Common myeloid progenitor, CD34-positive (primary cell): ENCODE measurements around the gene PAQR7.

Source experiments
- CTCF ChIA-PET: fragments of 350-600 bp; sonication (Branson Sonifier 250); formaldehyde crosslinking; loops from one replicate; lab custom pipeline; 2021; ENCODE audit warnings: antibody characterized with exemption; lab: Charles Lee
- POLR2A ChIA-PET: fragments of 350-600 bp; sonication (Branson Sonifier 250); formaldehyde crosslinking; loops from one replicate; lab custom pipeline; 2021; ENCODE audit warnings: antibody characterized with exemption; lab: Charles Lee
- DNase-seq, 3 donors: peaks; one replicate each; pipeline versions ENCODE4 v3.0.0 to v3.0.0-alpha.2; 2013
- H3K27ac ChIP-seq, 2 experiments: 1 replicate in 1 of 2; 2 replicates in 1 of 2; pipeline ENCODE4 v1.7.0; 2013; ENCODE audit warnings: inconsistent platforms in 2 of 2, low read length in 2 of 2, mild to moderate bottlenecking in 2 of 2, low read depth in 1 of 2, moderate library complexity in 1 of 2; ENCODE audit not compliant: severe bottlenecking in 2 of 2, insufficient read depth in 1 of 2, poor library complexity in 1 of 2
- H3K27me3 ChIP-seq, 5 experiments: replicated peaks in 2 of 5; 1 replicate in 3 of 5; 2 replicates in 2 of 5; pipeline versions ENCODE4 v1.6.1 to v1.7.0; 2013; ENCODE audit warnings: low read length in 4 of 5, mild to moderate bottlenecking in 2 of 5, moderate library complexity in 2 of 5, inconsistent platforms in 1 of 5; ENCODE audit not compliant: insufficient read depth in 5 of 5, control insufficient read depth in 4 of 5
- H3K36me3 ChIP-seq, 4 experiments: 1 replicate in 2 of 4; 2 replicates in 2 of 4; pipeline versions ENCODE4 v1.6.1 to v1.7.0; 2013; ENCODE audit warnings: low read length in 3 of 4, control low read depth in 1 of 4, mild to moderate bottlenecking in 1 of 4; ENCODE audit not compliant: control insufficient read depth in 4 of 4, insufficient read depth in 4 of 4
- H3K4me1 ChIP-seq, 4 experiments: 1 replicate in 3 of 4; 2 replicates in 1 of 4; pipeline versions ENCODE4 v1.6.1 to v1.7.1; 2013; ENCODE audit warnings: low read length in 3 of 4, mild to moderate bottlenecking in 3 of 4, control low read depth in 1 of 4, inconsistent platforms in 1 of 4, moderate library complexity in 1 of 4; ENCODE audit not compliant: control insufficient read depth in 4 of 4, insufficient read depth in 4 of 4; ENCODE audit errors: control extremely low read depth in 1 of 4
- H3K4me3 ChIP-seq, 7 experiments: 1 replicate in 4 of 7; 2 replicates in 3 of 7; pipeline versions ENCODE4 v1.5.1 to v1.7.0; 2013; ENCODE audit warnings: mild to moderate bottlenecking in 7 of 7, low read length in 6 of 7, moderate library complexity in 6 of 7, inconsistent platforms in 2 of 7, low read depth in 2 of 7, control low read depth in 1 of 7; ENCODE audit not compliant: insufficient read depth in 4 of 7, control insufficient read depth in 1 of 7; ENCODE audit errors: extremely low read depth in 1 of 7
- H3K9me3 ChIP-seq, 5 experiments: 1 replicate in 4 of 5; 2 replicates in 1 of 5; pipeline versions ENCODE4 v1.6.1 to v1.7.1; 2013; ENCODE audit warnings: low read length in 4 of 5, mild to moderate bottlenecking in 2 of 5, inconsistent platforms in 1 of 5, low read depth in 1 of 5, moderate library complexity in 1 of 5; ENCODE audit not compliant: control insufficient read depth in 4 of 5, insufficient read depth in 2 of 5; ENCODE audit errors: control extremely low read depth in 1 of 5
- WGBS: methylation state at CpG from one replicate; pipeline ENCODE4 v1.1.5; 2013; ENCODE audit not compliant: insufficient coverage; 5-methylcytosine and 5-hydroxymethylcytosine counted together

The PAQR7 gene

DNA sequence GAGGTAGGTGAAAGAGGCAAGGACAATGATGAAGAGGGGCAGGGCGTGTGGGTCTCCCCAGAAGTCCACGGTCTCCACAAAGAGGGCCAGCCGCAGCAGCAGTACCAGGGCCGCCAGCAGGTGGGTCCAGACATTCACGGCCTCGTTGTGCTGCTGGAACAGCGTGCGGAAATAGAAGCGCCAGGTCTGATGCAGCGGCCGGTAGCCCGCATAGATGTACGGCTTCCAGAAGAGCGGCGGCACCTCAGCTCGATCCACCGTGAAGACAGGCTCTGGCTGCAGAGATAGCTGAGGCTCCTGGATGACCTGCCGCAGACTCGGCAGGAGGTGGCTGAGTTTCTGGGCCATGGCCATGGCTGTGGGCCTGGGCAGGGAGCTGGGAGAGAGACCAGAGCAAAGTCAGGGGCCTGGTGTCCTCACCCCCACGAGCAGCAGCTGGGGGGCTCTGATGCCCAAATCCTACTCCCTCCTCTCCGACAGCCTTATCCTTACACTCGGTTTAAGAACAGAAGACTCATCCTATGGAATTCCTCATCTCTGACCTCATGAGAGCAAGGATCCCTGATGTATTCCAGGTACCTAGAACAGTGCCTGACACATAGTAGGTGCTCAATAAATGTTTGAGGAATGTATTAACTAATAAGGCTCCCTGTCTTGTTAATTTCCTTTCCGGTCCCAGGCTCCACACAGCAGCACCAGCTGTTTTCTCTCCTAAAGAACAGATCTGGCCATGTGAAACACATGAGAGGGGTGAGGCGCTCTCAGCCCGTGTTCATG, 11.8 kb downstream of the PAQR7 start:
- POLR2A ChIA-PET: no interaction called here
- Histone ChIP-seq H3K4me1 (peaks cover 9 to 45% (median 42%) of the 10 kb centered on the region in 4 experiments), H3K27ac (no peak overlapping the region), H3K27me3 (no peaks in the 10 kb centered on the region), H3K9me3 (no peaks in the 10 kb centered on the region), H3K4me3 (no peak overlapping the region), H3K36me3 (peaks cover 0 to 29% (median 17%) of the 10 kb centered on the region in 4 experiments)
- CTCF ChIA-PET: interaction anchor here (0.7 to 1.3 kb wide), 3 partner anchors 12 to 33 kb away, joined by 3 to 4 read pairs (median 3); partner anchors contain the start of gene PAQR7
- 97% methylated on average over 21 of the region's 25 CpGs for WGBS
- peak in 2 of 3 donors; percentile 25 to 43 for DNase-seq

DNA sequence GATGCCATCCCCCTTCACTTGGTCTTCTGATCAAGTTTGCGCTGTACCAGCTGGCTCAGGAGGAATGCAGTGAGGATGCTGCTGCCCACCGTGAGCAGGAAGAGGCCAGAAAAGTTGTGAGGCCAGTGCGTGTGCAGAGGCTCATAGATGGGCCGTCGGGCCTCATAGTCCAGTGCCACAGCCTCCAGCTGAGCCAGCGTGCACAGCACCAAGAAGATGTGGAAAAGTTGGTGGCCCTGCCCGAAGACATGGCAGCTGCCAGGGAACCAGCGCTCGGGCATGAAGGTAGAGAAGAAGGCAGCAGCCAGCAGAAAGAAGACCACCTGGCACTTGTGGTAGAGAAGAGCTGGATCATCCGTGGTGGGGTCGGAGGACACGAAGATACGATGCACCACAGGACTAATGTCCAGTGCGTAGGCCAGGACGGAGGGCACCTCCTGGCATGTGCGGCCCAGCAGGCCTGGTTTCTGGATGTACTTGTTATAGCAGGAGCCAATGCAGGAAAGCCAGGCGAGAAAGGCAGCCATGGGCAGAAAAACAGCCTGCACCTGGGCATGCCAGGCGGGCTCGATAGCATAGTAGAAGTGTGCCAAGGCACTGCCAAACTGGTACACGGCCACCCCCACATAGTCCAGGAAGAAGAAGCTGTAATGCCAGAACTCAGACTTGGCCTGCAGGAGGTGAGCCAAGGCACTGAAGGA, 12.6 kb downstream of the PAQR7 start:
- WGBS: 97% methylated on average over 17 of the region's 20 CpGs
- CTCF ChIA-PET: interaction anchor here (0.7 to 1.8 kb wide), 3 partner anchors 20 to 49 kb away, joined by 3 to 4 read pairs (median 4); no protein-coding TSS in a partner anchor
- Histone ChIP-seq H3K4me1 (peaks cover 13 to 49% (median 45%) of the 10 kb centered on the region in 4 experiments), H3K27ac (peak overlapping the region in 1 of 2 experiments; percentile 80), H3K27me3 (no peaks in the 10 kb centered on the region), H3K9me3 (no peaks in the 10 kb centered on the region), H3K4me3 (peak overlapping the region in 1 of 7 experiments; percentile 13), H3K36me3 (peaks cover 0 to 24% (median 16%) of the 10 kb centered on the region in 4 experiments)
- DNase-seq: no peak
- POLR2A ChIA-PET: no interaction called here

DNA sequence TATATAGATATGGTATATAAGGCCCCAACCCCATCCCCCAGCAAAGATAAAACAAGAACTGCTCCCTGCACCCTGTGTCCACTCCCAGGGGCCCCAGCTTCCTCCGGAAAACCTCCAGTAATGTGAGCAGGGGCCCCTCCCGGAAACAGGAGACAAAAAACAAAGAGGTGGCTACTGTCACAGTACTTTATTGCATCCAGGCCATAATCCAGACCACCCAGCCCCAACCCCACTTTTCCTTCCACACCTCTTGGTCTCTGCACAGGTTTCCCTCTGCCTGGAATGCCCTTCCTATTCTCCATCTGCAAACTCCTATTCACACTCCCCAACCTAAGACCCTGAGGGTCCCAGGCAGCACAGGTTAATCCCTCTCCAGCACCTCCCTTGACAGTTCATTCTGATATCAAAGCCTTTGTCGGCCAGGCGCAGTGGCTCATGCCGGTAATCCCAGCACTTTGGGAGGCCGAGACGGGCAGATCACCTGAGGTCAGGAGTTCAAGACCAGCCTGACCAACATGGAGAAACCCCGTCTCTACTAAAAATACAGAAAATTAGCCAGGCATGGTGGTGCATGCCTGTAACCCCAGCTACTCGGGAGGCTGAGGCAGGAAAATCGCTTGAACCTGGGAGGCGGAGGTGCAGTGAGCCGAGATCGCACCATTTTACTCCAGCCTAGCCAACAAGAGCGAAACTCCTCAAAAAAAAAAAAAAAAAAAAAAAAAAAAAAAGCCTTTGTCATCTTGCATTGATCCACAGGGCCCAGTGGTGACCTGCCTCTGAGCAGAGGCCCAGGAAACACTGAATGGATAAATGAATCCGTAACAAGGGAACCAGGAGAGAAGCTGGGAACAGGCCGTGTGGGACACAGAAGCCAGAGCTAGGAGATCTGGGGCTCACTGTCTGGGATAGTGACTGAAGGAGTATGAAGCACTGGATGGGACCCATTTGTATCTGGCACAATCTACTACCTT, 13.9 kb downstream of the PAQR7 start:
- 39% methylated on average over 10 of the region's 16 CpGs for WGBS
- DNase-seq: peak in 2 of 3 donors; percentile 29 to 41
- H3K27ac ChIP-seq: peak overlapping the region; percentile 43 to 80
- peak overlapping the region in 6 of 7 experiments; percentile 13 to 90 (median 82) for H3K4me3 ChIP-seq
- peaks cover 0 to 23% (median 16%) of the 10 kb centered on the region in 4 experiments for H3K36me3 ChIP-seq
- H3K4me1 ChIP-seq: peaks cover 13 to 49% (median 45%) of the 10 kb centered on the region in 4 experiments
- no peaks in the 10 kb centered on the region for H3K27me3 ChIP-seq
- ChIA-PET POLR2A (interaction anchor here (1.3 kb wide), 1 partner anchor 9 kb away, joined by 3 read pairs; no protein-coding TSS in a partner anchor), CTCF (interaction anchor here (0.7 to 1.8 kb wide), 2 partner anchors 19 to 134 kb away, joined by 3 to 4 read pairs; no protein-coding TSS in a partner anchor)
- H3K9me3 ChIP-seq: no peaks in the 10 kb centered on the region

DNA sequence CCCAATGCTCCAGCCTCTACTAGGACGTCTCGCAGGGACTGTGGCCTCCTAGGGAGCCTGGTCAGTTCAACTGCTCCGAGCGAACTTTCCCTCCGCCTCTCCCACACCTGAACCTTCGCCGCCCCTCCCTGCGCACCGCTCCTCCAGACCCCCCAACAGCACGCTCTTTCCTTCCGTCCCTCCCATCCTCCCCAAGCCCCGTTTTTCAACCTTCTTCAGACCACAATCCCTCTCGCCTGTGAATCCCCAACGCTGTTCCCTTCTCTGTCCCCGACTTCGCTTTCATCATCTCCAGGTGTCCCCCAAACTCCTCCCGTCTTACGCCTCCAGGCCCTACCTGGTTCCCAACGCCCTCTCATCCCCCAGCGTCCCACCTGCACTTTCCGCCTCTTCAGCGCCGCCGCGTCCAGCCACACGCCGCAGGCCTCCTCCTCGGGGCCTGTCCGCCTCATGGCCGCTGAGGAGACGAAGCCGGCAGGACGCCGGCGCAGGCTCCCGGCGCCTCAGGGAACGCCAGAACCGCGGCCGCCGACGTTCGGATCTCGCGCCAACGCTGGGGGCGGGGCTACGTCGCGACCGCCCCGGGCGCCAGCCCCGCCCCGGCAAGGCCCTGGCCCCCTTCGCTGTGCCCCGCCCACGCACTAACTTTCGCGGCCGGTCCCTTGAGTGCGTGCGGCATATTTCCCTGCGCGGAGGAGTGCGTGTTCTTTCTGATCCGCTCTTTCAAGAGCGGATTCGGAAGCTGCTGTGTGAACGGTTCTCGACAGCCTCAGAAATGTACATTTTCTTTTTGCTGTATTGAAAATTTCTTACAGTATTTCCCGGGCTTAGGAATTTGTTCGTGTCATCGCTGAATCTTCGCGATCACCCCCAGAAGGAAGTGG, 16.4 kb downstream of the PAQR7 start, which contains the start of gene AUNIP:
Gene AUNIP, minus strand, starts transcription at position 552 of the 884 bp plus-strand sequence. Its CDS starts 100 bp downstream, at position 452.
- under 1% methylated on average over 75 of the region's 77 CpGs for WGBS
- H3K36me3 ChIP-seq: peaks cover 0 to 22% (median 14%) of the 10 kb centered on the region in 4 experiments
- peak within 1 kb of the TSS; percentile 79 to 94 for H3K27ac ChIP-seq
- ChIA-PET CTCF (interaction anchor here (0.6 kb wide), 1 partner anchor 751 kb away, joined by 5 read pairs; no protein-coding TSS in a partner anchor), POLR2A (no interaction called here)
- DNase-seq: peak; percentile 91 to 94 (median 93)
- peak within 1 kb of the TSS; percentile 46 to 90 (median 78) for H3K4me3 ChIP-seq
- H3K4me1 ChIP-seq: peaks cover 13 to 46% (median 45%) of the 10 kb centered on the region in 4 experiments
- no peaks in the 10 kb centered on the region for H3K27me3 ChIP-seq
- H3K9me3 ChIP-seq: no peaks in the 10 kb centered on the region

DNA sequence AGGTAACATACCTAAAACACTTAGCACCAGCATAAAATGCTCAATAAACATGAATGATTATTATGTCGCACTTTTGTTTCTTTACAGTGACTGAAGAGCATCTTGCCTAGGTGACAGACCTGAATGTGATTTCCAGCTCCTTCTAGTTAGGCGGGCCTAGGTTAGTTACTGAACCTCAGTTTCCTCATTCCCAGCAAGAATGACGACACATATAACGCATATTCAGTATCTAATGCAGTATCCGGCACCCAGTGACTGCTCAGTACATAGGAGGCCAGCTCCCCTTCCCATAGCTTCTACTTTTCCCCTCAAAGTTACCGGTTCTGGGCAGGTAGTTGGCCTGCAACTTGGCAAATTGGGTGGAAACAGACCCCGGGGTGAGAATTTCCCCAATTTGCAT, 17.0 kb downstream of the PAQR7 start:
- Histone ChIP-seq H3K36me3 (peaks cover 0 to 18% (median 11%) of the 10 kb centered on the region in 4 experiments), H3K9me3 (no peaks in the 10 kb centered on the region), H3K4me1 (peaks cover 13 to 46% (median 45%) of the 10 kb centered on the region in 4 experiments), H3K4me3 (peak overlapping the region; percentile 46 to 90 (median 78)), H3K27me3 (no peaks in the 10 kb centered on the region), H3K27ac (peak overlapping the region in 1 of 2 experiments; percentile 94)
- whole genome bisulfite sequencing: 66% methylated on average over 7 of the region's 7 CpGs
- POLR2A ChIA-PET: no interaction called here
- CTCF ChIA-PET: interaction anchor here (1.4 kb wide), 1 partner anchor 37 kb away, joined by 3 read pairs; no protein-coding TSS in a partner anchor
- DNase-seq: no peak
